ENCODE measurements around the gene TTC7B.

The TTC7B gene

DNA sequence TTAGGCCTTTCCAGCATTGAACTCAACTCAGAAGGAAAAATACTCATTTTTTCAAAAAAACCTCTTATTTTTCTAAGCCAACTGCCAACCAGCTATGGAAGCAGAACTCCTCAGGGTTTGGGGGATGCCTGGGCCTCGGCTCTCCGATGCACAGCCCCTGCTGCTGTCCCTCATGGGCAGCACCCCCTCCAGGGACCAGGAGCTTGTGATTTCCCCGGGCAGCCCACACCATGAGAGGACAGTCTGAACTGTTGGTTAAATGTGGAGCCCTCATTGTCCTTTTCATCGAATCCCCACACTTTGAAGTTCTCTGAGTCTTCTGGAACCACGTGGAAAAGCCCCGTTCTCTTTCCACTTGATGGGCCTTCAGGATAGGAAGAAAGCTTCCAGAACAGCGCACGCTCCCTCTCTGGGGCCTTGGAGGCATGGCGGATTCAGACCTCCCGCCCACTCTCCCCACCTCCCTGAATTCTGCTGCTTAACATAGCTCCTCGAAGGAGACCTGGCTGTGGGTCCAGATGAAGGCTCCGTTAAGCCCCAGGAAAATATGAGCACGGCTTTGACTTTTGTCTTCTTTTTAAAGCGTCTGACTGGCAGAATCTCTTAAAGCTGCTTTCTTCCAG lies 262.8 kb downstream of the TTC7B start:
- DNase-seq: no peak

DNA sequence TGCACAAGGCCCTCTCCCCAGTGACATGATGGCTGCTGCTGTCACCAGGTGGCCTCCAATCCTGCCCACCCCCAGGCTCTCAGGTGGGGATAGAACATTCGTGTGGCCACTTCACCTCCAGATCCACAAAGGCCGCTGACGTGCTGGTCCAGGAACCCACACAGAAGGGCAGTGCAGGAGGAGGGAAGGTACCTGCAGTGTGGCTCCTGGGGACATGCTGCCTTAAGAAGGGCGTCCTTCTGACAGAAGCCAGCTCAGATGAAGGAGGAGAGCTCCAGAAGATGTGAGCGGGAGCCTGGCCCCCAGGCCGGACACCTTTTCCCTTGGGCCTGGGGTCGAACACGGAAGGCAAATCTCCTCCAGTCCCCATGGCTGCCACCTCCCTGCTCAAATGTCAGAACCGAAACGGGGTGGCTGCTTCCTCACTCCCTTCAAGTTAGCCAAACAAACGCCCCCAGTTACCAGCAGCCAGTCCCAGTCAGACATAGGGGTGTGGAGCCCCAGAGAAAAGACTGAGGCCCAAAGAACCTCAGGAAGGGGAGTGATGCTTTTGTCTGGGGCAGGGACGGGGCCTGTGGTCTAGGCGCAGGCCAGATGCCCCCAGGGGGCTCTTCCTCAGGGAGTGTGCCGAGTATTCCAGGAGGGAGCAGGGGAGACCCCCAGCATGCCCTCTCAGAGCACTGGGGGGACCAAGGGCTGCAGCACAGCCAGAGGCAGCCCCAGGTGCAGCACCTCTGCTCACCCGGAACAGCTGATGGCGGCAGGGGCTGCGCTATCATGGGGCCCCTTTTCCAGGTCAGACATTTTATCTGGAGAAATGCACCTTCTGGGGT lies 263.5 kb downstream of the TTC7B start:
- DNase-seq: no peak

DNA sequence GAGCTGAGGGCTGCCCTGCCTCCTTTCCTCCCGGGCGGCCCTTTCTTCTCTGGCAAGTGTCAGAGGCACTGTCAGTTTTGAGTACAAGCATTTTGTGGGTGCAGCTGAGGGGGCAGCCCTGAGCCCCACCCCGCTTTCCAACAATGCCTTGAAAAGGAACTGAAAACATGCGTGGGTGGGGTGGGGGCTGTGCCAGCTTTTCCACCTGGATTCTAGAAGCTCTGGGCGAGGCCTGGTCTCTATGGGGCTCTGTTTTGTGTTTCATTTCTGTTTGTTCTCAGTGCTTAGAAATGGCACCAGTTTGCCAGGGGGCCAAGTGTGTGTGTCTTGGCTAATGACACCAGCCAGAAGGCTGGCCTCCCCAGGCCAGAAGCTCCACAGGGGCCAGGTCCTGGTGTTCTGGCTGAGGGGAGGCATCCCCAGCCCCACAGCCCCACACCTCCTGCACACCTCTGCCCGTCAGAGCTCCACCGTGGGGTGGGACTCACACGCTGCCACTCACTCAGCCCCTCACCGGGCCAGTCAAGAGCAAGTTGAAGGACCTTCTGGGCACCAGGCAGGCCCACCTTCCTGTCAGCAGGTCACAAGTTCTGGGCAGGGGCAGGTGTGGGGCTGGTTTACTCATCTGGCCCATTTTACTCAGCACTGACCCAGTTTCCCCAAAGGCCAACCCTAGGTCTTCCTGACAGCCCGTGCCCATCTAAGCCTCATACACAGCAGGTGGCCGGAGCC lies 264.3 kb downstream of the TTC7B start:
- DNase-seq: no peak

DNA sequence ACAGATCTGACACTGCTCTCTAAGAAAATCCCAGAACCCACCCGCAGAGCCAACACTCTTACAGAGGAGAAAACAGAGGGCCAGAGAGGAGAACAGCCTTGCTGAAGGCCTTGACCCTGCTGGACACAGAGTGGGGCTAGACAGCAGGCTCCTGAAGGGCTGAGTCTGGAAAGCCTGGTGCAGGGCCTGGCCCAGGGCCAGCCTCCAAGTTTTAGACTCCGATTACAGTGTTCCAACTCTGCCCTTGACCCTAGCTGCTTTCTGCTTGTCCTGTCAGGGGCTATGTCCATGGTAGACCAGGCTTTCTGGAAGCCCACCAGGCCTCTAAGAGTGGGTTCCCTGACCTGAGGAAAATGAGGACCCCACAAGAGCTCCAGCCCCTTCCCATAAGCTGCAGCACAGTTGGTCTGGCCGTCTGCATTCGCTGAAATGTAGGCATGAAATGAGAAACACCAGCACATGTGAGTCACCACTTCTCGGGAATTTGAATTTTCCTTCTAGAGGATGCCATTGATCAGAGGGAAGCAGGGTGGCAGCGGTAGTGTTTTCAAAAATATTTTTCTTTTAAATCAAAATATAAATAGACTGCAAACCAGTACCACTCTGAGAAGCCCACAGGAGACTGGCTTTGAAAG lies 265.0 kb downstream of the TTC7B start:
- DNase-seq: no peak

DNA sequence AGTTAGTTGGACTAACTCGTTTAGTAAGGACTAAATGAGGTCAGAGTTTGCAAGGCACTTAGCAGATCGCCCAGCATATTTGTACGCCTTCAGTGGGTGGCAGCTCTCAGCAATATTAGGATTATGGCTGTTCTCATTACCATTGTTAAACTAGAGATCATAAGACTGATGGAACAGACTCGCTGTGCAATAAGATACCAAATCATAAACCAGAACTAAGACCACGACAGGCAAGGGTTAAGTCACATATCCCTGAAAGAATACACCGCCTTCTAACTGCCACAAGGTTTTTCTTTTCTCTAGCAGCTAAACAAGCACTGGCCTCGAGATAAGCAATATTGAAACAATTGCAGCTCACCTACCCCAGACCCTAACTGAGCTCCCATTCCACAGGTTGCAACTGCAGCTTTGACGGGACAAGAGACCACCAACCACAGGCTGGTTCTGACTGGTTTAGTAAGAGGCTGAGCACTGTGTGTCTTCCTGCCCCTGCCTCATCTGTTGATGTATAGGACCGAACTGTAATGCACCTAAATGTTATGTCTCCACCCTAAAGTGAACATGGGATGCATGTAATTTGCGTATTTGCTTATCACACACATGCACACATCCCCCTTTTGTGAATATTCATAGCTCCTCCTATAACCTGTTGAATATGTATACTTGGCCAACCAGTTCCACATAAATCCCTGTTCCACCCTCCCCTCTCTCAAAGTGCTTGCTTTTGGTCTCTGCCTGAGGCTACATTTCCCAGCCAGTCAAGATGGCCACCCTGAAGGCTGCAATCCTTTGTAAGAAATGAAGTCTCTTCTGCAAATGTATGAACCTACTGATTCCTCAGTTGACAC lies 266.2 kb downstream of the TTC7B start:
- DNase-seq: no peak

DNA sequence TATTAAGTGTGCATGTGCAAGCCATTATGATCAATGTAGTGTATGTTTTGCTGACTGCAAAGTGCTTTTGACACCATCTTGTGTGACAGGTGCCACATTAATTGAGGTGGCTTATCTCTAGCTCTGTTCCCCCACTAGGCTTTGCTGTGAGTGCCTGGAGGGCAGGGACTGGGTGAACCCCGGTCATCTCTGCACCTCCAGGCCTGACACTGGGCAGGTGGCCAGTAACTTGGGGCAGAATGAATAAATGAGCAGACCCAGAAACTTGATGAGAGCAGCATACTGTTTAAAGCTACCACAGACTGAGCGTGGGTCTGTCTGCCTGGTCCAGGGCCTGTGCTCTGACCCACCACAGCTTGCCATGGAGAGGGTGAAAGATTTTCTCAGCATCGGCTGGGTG lies 267.8 kb downstream of the TTC7B start:
- DNase-seq: no peak

DNA sequence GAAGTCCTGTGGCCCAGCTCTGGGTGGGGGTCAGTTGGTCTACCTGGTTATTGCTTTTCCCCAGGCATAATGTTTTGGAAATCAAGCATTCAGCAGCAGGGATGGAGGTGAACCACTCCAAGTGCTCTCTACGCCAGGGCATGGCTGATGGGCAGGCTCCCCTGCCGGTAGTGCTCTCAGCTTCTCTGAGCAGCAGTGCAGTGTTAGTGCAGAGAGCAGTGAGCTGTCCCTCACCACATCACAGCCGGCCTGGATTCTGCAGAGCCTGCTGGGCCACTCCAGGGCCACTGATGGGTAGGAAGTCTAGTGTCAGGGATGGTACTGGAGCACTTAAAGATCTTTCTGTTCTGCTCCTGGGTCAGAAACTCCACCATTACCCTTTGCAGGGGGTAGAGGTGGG lies 268.3 kb downstream of the TTC7B start:
- DNase-seq: no peak

DNA sequence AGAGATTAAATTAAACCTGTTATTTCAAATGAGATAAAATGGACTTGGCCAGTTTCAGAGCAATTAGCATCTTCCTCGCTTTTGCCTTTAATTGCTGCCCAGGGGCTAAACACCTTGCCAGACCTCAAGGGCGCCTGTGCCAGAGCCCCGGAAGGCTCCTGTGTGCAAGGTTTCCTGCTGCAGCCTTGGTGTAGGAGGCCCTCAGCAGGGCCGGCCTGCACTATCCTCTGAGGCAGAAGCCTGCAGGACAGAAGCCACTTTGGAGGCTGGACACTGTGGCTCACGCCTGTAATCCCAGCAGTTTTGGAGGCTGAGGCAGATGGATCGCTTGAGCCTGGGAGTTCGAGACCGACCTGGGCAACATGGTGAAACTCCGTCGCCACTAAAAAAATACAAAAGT lies 269.0 kb downstream of the TTC7B start:
- DNase-seq: no peak

DNA sequence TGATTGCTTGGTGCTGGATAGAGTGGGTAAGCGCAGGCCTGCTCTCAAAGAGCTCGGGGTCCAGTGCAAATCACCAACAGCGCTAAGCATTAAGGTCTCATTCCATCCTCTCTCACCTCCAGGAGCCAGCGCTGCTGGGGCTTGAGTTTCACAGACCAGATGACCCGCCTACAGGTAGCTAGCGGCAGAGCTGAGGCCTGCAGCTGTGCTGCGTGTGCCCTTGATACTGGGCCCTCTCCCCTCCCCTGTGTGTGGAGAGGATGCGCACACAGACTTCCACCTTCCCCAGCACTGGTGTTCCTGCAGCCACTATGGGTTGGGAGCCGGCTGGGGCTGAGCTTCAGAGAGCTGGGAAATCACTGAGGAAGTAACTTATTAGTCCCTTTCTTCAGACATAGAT lies 269.5 kb downstream of the TTC7B start:
- no peak for DNase-seq

DNA sequence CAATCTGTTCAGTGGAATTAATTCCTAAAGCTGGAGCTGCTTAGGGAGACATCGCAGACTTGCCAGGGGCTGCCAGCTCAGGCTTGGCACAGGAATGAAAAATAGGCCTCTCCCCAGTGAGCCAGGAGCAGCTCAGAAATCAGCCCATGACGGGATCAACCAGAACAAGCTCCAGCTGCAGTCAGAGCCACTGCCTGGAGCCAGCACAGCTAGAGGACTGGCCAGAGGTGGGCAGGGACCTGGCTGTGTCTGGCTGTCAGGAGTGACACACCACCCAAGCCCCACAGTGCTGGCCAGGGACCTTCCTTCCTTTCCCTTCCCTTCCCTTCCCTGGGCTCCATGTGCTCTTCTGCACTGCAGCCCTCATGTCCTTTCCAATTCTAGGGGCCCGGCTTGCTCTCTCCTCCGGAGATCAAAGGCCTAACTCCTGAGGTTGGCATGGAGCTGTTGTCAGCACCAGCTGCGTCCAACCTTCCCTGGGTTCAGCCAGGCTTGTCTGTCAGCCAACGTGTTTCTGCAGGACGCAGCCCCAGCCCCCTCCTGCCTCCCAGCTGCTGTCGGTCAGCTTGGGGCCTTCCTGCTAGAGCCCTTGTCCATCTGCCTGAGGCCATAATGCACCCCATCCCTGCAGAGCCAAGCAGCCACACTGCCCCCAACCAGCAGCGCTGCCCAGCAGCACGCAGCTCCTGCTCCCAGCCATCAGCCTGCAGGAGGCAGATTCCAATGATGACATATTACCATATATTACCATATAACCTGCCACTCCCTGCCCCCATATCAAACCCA lies 270.1 kb downstream of the TTC7B start:
- DNase-seq: no peak

DNA sequence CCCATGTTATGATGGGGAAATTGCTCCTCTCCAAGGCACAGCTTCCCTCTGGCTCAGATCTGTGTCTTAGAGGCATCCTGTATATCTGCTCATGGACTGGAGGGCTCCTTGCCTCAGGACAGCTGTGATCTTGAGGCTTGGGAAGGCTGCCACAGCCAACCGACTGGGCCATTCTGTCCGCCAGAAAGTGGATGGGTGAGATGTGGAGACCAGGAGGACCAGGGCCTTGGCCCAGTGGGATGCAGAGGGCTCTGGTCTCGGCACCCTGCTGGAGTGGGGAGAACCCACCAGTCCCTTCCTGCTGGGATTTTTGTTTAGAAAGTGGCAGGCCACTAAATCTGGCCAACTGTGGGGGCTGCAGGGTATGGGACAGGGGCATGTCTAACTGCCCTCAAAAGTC lies 270.8 kb downstream of the TTC7B start:
- no peak for DNase-seq

DNA sequence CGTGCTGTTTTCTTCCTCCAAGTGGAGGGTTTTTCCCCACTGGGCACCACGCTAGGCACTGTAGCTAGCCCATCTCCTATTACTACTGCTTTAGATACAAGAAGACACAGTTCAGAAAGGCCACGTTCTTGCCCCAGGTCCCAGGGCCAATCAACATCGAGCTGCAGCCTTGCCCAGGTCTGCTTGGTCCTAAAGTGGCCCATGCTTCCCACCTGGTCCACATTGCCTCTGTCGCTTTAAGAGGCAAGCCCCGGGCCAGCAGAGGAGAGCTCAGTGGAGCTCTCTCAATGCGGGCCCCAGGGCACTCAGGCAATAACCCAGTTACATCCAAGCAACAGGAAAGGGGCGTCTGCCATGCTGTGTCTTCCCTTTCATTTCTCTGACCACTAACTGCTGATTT lies 271.3 kb downstream of the TTC7B start:
- DNase-seq: no peak

DNA sequence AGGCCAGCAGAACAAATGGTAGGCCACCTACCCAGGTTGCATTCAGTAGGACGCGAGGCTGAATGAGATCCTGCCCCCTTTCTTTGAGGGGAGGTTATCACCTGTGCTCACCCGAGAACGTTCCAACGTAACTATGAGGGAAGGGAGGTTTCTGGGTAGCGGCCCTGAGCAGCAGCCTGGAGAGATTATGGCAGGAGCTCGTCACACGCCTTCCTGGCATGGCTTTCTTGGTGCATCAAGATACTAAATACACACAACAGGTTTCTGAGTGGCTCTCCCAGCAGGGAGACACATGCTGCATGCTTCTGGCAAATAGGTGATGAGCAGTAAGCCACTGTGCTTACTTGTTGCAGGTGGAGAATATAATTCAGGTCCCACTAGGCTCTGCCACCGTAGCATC lies 271.7 kb downstream of the TTC7B start:
- no peak for DNase-seq

DNA sequence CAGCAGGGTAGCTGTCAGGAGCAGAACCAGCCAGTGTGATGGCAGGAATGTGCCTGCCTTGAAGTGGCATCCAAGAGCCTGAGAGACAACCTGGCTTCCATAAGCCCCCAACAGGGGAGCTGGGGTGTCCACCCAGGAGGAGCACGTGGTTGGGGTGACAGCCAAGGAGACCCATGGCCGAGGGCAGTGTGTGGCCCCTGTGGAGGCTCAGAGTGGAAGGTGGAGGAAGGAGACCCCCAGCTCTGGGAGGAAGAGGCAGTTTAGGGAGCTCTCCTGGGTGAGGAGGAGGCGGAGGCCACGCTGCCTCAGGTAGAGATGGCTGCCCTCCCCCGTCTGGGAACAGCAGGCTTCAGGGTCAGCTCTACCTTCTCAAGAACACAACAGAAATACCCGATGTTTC lies 272.4 kb downstream of the TTC7B start:
- no peak for DNase-seq

DNA sequence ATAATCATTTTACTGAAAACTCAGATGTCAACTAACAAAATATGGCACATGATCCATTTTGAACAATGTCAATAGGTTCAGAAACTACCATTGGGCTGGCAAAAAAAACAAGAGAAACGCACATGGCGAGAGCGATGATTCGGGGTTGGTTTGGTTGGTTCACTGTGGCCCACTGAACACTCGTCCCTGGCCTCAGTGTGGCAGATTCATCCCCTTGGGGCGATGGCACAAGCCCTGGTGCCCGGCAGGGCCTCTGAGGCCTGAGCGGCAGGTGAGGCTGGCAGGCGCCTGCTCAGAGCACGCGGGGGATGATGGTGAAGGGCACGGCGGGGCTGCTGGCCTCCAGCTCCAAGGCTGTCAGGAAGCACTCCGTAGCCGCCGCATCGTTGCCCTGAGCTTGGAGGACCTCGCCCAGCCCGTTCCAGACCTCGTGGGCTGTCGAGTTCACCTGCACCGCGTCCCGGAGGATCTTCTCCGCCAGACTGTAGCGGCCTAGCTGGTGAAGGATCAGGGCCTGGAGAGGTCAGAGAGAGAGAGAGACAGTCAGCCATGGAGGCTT lies 275.1 kb downstream of the TTC7B start:
- no peak for DNase-seq

DNA sequence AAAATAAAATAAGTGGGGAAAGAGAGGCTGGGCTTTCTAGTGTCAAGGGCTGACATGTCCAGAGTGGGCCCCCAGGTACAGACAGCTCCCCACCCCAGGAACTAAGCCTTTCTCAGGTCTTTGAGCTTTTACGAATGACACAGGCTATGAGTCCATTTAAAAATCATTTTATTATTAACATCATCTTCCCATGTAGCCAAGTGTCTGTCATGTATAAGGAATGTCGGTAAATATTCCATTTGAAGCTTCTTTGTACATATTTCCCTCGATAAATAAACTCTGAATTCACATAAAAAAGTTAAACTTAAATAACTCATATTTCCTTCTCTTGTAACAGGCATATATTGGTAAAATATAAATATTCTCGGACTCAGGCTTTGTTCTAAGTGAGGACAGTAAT lies 275.8 kb downstream of the TTC7B start:
- no peak for DNase-seq

DNA sequence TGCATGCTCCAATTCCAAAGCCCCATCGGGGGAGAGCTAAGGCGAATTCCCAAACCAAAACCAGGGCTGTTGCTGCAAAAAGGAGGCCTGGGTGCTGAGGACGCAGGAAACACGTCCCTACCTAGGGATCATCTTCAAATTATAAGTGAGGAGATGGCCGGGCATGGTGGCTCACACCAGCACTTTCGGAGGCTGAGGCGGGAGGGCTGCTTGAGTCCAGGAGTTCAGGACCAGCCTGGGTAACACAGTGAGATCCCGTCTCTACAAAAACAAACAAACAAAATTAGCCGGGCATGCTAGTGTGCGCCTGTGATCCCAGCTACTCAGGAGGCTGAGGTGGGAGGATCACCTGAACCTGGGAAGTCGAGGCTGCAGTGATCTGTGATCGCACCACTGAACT lies 276.2 kb downstream of the TTC7B start:
- no peak for DNase-seq

DNA sequence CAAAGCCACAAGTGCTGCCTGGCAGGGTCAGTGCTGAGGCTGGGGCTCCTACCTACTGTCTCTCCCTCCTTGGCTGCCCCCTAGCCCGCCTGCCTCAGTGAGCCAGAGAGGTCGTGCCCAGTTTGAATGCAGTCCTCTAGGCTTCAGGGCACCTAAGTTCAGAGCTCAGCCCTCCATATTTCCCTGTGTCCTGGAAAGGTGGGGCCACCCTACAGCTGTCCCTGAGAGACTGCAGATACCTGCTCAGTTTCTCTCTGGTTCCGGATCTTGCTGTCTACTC lies 276.8 kb downstream of the TTC7B start:
- DNase-seq: no peak

DNA sequence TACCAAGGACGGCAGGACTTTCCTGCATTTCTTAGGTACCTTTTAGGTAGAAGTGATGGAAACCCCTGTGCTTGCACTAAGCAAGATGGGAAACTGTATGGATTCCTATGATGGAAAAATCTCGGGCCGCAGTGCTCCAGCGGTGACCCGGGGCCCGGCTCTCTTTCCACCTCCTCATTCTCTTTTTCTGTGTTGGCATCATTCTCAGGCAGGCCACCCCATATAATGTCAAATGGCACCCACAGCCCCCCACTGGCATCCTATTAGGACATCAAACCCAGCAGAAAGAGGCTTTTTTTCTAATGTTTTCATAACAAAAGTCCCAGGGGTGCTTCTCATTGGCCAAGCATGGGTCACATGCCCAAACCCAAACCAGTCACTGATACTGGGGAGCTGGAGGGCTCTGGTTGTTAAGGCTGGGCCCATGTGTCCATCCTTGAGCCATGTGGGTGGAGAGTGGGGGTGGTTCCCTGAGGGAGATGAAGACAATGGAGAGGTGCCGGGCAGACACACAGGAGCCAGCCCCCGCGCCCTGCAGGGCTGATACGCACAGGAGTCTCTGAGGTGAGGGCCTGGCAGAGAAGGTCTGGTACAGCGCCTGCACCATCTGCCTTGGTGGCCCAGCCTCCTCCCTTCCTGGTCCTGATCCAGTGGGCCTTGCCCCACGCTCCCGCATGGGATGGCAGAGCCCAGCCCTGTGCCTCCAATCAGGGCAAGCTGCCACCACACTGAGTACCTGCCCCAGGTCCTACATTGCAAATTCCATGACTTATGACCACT lies 277.3 kb downstream of the TTC7B start:
- DNase-seq: no peak

DNA sequence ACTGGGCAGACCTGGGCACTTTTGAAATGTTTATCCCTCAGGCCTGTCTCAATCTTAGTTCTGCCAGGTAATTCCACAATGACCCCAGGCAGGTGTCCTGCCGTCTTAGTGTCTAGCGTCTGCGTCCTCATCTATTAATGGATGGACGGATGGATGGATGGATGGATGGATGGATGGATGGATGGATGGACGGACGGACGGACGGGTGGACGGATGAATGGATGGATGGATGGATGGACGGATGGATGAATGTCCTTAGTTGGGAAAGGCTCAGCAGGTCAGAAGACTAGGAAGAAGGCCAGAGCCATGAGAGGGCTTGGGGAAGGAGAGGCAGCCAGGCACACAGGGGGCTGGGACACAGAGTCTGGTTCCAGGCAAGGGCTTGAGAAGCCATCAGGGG lies 278.1 kb downstream of the TTC7B start:
- no peak for DNase-seq
